HepG2 (cell line): ENCODE measurements around the gene CCDC158. TPM values are rescaled to one million over a fixed set of nuclear protein-coding genes. Genes with fewer than 3 reads are reported as not detected.
A peak's percentile ranks its signal among the peaks of the same experiment; 100 is the strongest.

Source experiments
- AKNA ChIP-seq: sonication (generic); formaldehyde crosslinking; IDR thresholded peaks from 2 replicates; pipeline ENCODE4 v1.4.0; 2020; ENCODE audit warnings: missing genetic modification reagents, borderline replicate concordance
- ATF3 ChIP-seq: sonication (generic); formaldehyde crosslinking; IDR thresholded peaks from 2 replicates; pipeline ENCODE4 v1.4.0; 2020; ENCODE audit warnings: missing genetic modification reagents
- CEBPZ ChIP-seq: IDR thresholded peaks from 2 replicates; pipeline ENCODE4 v1.6.1; 2012; ENCODE audit warnings: low read length, improper control_type of control experiment
- CERS6 ChIP-seq: sonication (generic); formaldehyde crosslinking; IDR thresholded peaks from 2 replicates; pipeline ENCODE4 v1.5.0; 2020; ENCODE audit warnings: missing genetic modification reagents
- FOSL2 ChIP-seq: sonication (generic); formaldehyde crosslinking; IDR thresholded peaks from 2 replicates; pipeline ENCODE4 v1.4.0; 2020; ENCODE audit warnings: missing genetic modification reagents
- FOXA3 ChIP-seq: IDR thresholded peaks from 2 replicates; pipeline ENCODE4 v1.6.1; 2016; ENCODE audit warnings: missing genetic modification reagents, missing compliant biosample characterization
- NFKBIZ ChIP-seq: IDR thresholded peaks from 2 replicates; pipeline ENCODE4 v1.6.1; 2018; ENCODE audit warnings: missing genetic modification reagents, missing compliant biosample characterization
- NR2F6 ChIP-seq, 2 experiments: IDR thresholded peaks; 2 replicates each; pipeline ENCODE4 v1.6.1; 2016; ENCODE audit warnings: antibody characterized with exemption in 1 of 2, mild to moderate bottlenecking in 1 of 2
- PRDM10 ChIP-seq: sonication (generic); formaldehyde crosslinking; IDR thresholded peaks from 2 replicates; pipeline ENCODE4 v1.4.0; 2020; ENCODE audit warnings: low read depth, missing genetic modification reagents
- SIN3A ChIP-seq: IDR thresholded peaks from 2 replicates; pipeline ENCODE4 v1.6.1; 2011; ENCODE audit warnings: low read depth, mild to moderate bottlenecking, control low read depth, low read length, borderline replicate concordance
- THAP11 ChIP-seq: IDR thresholded peaks from 2 replicates; pipeline ENCODE4 v1.6.1; 2016; ENCODE audit warnings: missing biosample characterization, missing genetic modification reagents
- ZNF121 ChIP-seq: sonication (generic); formaldehyde crosslinking; IDR thresholded peaks from 2 replicates; pipeline ENCODE4 v1.5.0; 2020; ENCODE audit warnings: mild to moderate bottlenecking, missing genetic modification reagents
- ZNF230 ChIP-seq: sonication (generic); formaldehyde crosslinking; IDR thresholded peaks from 2 replicates; pipeline ENCODE4 v1.4.0; 2020; ENCODE audit warnings: mild to moderate bottlenecking, missing genetic modification reagents
- ZNF329 ChIP-seq: sonication (generic); formaldehyde crosslinking; IDR thresholded peaks from 2 replicates; pipeline ENCODE4 v1.9.0; 2021; ENCODE audit warnings: low read depth, mild to moderate bottlenecking, missing genetic modification reagents
- ZSCAN25 ChIP-seq: sonication (generic); formaldehyde crosslinking; IDR thresholded peaks from 2 replicates; pipeline ENCODE4 v1.8.0; 2022; ENCODE audit warnings: mild to moderate bottlenecking, missing genetic modification reagents
- ZSCAN30 ChIP-seq: sonication (generic); formaldehyde crosslinking; IDR thresholded peaks from 2 replicates; pipeline ENCODE4 v1.5.0; 2020; ENCODE audit warnings: mild to moderate bottlenecking, missing genetic modification reagents
- polyA plus RNA-seq, 8 experiments: library from polyadenylated mRNA; depleted of rRNA in 3 of 8; stranded (reverse) in 7 of 8; unstranded in 1 of 8; fragments of >200 nt; fragmentation: Illumina TruSeq in 4 of 8; extraction: Trizol in 4 of 8; gene quantifications; 2 replicates each; pipeline versions ENCODE4 v1.2.1 to v1.2.3, GENCODE V29; 2011 to 2016; ENCODE audit warnings: low read depth in 4 of 8, missing spikeins in 1 of 8, mixed read lengths in 1 of 8; ENCODE audit not compliant: insufficient read depth in 1 of 8
- total RNA-seq, 5 experiments: library from RNA; depleted of rRNA; stranded (reverse); fragments of >200 nt; fragmentation: Illumina TruSeq; extraction: Trizol; gene quantifications; 2 replicates each; pipeline ENCODE4 v1.2.3, GENCODE V29; 2016; ENCODE audit warnings: low read depth in 1 of 5

The CCDC158 gene
- total and polyA plus RNA-seq, 2 of the 13 experiments (the other 11 are each of a cell fraction or from before 2014, with no cell fraction given) = not detected

GRCh38 chr4:76301068-76301774 is 119.7 kb downstream of the CCDC158 start (continued):
- TF ChIP-seq AKNA (CRISPR knock-in tag) (no peak), CERS6 (no peak), PRDM10 (CRISPR knock-in tag) (peak; percentile 70), SIN3A (no peak), FOSL2 (peak; percentile 95), CEBPZ (no peak), ZNF329 (no peak), THAP11 (0 out of 2 replicates have a peak, but pooled peaks have one; percentile 37), NR2F6 (IDR thresholded peaks at IDR 0.05) (no peak), NR2F6 (CRISPR knock-in tag; IDR thresholded peaks at IDR 0.05) (no peak), ZNF230 (CRISPR knock-in tag) (no peak), ZSCAN30 (CRISPR knock-in tag) (no peak), ATF3 (CRISPR knock-in tag) (0 out of 2 replicates have a peak, but pooled peaks have one; percentile 41), ZNF121 (CRISPR knock-in tag) (no peak), NFKBIZ (CRISPR knock-in tag) (no peak), ZSCAN25 (CRISPR knock-in tag) (no peak), FOXA3 (no peak; the same call in 1 of the 2 replicates)
